NCI-H82 (cell line): ENCODE results near the gene CCDC70.
"Not testable (repeated sequence)": the region's sequence is repeated elsewhere in the genome, so short reads cannot be mapped to it uniquely, and the experiment has no call there.

Experiments
- DNase-seq: peaks from one replicate; lab custom pipeline; 2025; lab: John Stamatoyannopoulos, UW

Gene CCDC70

DNA sequence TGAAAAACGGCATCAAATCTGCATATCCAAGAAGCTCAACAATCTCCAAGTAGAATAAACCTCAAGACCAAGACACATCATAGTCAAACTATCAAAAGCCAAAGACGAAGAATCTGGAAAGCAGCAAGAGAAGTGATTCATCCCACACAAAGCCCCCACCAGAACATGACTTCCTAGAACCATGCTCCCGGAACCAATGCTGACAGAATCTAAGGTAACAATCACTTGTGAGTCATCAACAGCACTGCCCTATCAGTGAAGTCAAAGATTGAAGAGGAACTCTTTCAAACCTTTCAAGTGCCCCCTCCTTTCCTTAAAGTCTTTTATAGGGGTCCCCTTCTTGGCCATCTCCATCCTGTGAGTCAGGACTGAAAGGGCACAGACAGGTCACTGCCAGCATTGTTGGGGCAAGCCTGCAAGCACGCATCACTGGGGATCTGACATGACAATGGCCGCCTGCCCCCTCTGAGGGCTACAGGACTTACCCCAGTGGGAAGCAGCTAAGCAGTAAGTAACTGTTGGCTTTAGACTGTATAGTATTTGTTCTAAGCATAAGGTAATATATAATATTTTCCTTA lies at the start of gene CCDC70:
Gene CCDC70 (plus strand): TSS at position 247 of the 578 bp plus-strand sequence. CDS start 3,443 bp downstream, outside the sequence.
- no peak for DNase-seq

DNA sequence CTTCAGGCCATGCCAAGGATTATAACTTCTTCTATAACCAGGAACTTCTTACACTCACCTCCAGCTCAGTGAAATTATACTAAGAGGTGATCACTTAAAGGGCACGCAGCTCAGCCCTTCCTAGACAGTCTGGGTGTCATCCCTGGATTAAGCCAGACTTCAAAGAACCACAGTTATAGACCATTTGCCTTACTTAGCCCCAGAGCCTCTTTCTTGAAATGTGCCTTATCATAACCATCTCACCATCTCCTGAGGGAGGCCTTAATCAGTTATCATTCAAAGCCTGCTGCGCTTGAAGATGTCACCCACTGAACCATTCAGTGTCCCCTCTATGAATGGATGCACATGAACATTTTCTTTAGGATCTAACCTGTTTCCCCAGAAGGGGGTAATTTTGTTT lies 47.7 kb upstream of the CCDC70 start:
- DNase-seq: no peak

DNA sequence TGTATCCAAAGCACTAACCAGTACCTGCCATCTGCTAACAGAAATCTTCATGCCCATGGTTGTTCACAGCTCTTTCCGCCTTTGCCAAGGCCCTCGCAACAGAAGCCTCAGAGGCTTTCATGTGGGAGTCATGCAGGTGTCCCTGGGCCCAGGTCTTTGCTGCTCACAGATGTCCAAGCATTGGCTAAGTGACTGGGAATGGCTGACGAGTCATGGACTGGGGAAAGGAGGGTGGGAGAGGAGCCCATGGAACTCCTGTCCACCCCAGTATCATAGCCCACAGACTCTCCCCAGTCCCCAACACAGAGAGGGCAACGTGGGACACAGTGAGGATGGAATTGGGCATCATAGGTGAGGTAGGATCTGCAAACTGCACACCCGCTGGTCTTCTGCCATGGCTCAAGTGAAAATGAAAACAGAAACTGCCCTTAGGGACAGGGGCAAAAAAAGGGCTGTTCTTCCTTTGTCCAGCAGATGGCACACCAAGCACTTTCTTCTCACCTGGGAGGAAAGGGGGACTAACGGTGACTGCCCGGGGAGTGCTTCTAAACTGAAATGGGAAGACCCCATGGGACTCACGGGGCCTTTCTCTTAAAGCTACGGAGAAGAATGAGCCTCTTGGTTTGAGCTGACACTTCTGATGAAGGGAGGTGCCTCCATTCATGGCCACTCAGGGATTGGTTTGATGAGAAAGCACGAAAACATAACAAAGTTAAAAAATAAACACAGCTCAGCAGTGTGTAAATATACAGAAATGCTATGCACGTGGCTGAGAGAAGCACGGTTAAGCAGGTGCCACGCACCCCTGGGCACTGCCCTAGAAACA lies 46.7 kb upstream of the CCDC70 start:
- DNase-seq: peak; percentile 91

DNA sequence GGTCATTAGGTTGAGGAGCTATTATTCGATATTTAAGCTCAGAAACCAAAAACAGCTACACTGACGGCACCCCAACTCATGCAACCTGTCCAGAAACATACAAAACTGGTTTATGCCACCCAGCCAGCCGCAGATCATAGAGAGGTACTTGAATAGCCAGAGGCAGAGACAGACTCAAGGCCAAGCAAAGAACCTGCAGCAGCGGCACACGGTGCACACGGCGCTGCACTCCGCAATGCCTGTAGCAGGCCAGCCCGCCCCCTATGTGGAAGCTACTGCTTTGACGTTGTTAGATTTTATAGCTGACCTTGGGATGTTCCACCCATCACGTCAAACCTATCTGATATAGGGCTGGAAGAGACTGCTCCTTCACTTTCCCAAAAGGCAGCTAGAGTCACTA lies 45.9 kb upstream of the CCDC70 start:
- DNase-seq: no peak

DNA sequence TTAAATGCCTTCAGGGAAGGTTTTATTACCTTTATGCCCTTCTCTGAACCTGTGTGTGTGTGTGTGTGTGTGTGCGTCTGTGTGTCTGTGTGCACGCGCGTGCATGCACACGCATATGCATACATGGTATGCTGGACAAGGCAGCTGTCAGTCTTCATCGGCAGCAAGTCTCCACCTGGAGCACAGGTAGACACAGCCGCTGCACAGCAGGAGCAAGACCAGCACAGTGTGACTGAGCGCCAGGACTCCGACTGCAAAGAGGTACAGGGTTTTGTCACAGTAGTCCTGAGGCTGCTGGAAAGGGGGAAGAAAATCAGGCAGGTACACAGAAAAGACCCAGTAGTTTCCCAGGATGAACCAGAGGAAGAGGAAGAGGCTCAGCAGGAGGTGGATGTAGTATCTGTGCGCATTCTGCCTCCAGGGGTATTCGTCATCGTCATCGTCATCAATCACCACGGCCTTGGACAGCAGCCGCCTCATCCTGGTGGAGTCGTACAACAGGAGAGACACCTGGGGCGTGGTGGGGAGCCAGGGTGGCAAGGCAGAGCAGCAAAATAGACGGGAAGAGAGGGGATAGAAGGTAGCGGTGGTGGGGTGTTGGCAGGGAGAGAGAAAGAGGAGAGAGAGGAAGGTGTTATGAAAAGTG lies 45.0 kb upstream of the CCDC70 start:
- no peak for DNase-seq

DNA sequence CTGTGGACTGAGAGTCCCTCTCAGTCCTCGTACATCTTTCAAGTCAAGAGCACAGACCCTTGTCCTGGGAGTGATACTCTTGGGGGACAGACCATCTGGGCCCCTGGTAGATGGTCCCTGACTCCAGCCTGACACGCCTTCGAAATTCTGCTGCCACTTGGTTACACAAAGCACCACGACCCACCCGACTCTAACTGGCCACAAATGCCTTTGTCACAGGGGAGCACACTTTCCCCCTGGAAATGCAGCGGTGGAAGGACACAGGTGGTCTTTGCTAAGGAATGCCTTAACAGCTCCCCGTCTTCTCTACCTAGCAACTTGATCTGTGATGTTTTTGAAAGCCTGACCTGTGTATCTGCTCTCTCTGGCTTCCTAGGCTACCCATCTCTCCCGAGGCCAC lies 44.1 kb upstream of the CCDC70 start:
- DNase-seq: no peak

DNA sequence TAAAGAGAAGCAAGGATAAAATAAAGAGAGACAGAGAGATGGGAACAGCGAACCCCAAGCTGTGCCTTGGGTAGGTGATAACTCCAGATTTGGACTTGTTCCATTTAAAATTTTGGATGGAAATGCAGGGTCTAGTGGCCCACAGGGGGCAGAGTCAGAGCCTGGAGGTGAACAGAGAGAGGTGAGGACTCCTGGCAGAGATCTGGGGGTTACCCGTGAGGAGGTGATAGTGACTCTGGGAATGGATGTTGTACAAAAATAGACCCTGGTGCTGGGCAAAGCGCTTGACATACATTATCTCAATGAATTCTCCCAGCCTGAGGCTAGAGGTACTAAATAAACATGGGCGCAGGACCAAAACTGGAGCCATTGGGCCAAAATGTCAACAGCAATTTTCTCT lies 43.5 kb upstream of the CCDC70 start:
- DNase-seq: no peak

DNA sequence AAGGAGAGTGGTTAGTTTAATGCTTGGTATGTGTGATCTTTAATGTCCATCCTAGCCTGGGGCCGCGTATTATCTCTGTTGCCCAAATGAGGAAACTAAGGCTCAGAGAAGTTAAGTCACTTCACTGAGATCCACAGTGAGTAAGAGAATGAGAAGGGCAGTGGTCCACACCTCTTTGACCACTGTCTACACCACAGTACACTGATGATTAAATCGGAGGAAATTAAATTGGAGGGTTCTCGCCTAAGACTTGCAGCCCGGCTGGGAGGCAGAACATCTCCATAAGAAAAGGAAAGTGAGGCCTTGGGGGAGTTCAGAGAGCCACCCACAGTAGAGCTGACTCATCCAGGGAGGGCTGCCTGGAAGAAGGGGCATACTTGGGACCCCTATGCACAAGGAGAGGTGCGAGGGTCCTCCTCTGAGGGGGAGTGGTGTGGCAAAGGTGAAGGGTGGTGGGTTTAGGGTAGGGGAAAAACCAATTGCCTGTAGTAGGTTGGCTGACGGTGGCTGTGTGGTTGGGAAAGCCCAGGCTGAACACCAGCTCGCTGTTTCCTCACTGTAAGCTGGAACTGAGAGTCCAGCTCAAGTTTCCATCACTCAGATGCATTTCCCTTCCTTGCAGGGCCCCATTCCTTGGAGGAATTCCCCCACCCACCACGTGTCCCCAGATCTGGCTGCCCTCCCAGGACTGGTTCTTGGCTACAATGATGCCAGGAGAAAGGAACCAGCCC lies 42.8 kb upstream of the CCDC70 start:
- DNase-seq: no peak

DNA sequence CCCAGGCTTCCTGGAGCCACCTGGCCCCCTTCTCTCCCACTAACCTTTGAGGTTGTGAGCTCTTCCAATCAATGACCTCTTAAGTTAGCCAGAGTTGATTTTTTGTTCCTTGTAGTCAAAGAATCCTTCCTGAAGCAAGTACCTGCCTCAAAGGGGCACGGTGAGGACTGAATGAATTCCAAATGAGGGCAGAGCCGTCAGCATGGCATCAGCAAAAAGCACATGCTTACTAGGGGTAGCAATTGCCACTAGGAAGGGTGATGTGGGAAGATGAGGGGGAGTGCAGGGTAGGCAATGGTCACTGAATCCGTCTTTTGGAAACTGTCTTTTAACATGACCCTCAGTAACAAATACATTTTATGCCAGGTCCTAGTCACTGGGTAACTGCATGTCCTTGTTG lies 42.2 kb upstream of the CCDC70 start:
- no peak for DNase-seq

DNA sequence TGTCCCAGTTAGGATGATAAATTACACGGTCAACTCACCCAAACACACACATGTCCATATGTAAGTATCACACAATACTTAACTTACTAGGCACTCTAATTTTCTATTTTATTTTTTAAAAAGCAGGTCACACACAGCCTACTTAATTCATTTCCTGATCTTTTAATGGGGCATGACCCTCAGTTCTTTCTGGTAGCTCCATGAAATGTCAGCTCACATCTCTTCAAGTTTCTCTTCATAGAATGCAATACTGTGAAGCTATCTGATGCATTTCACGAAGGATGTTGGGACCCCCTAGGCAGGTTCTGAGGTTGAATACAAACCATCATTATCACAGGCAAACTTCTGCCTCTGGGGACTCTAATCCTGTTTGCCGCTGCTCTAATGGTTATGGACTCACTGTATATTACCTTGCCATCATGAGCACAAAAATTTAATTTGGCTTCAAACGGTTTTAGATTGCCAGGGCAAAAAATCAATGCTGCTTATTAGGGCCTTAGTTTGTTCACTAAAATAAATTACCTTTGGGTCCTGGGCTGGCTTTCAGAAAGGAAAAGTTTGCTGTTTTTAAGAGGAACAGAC lies 41.7 kb upstream of the CCDC70 start:
- peak; percentile 48 for DNase-seq

DNA sequence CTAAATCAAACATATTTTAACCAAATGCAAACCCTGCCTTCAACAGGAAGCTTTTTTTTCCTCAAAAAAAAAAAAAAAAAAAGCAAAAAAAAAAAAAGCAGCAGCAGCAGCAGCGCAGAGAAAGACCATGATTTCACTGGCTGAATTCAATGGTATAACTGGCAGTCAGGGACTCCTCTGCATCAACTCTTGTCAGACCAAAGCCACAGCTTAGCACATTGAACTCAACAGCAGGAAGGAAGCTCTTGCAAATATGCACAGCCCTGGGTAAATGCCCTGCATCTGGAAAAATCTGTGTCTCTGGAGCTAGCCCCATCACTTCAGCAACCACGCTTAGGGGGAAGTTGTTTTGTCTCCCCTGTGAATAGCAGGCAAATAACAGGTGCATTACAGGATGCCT lies 40.2 kb upstream of the CCDC70 start:
- DNase-seq: no peak

DNA sequence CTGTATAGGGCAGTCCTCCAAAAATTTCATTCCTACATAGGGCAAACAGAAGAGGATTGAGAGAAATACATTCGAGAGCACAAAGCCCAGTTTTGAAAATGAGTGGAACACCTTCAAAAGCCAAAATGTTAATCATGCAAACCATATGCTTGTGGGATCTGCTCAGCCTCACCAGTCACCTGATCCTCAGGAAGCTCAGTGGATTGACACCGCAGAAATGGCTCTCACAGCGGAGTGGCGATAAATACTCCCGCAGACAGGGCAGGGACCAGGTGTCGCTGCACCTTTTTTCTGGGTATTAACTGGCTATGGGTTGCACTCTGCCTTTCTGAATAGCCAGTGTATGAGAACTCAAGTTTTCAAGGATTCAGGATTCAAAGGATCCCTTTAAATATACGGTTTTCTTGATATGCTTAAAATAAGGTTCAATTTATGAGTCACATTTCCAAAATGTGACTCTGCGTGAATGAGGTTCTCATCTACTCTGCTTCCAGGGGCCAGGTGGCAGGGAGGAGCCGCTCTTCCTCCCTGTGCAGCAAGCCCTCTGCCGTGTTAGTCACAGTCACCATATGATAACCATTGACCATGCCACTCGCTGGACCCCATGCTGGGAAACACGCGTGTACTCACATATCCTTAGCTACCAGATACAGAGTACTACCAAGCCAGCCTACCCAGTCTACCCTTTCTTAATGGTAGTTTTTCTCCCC lies 39.5 kb upstream of the CCDC70 start:
- peak; percentile 21 for DNase-seq

DNA sequence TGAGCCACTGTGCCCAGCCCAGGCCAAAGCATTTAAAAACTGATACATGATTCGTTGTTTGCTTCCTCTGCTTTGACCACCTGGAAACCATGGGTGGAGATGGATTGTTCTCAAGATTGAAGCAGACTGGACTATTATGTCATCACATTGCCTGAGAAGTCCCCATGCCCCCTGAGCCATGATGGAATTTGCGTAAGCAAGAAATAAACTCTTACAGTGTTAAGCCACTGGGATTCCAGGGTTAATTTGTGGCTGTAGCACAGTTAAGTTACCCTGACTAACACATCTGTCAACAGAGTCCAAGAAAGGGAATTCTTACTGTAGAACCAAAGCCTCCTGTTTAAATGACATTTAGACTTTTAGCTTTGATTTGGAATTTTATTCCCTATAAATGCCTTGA lies 38.4 kb upstream of the CCDC70 start:
- DNase-seq: no peak

DNA sequence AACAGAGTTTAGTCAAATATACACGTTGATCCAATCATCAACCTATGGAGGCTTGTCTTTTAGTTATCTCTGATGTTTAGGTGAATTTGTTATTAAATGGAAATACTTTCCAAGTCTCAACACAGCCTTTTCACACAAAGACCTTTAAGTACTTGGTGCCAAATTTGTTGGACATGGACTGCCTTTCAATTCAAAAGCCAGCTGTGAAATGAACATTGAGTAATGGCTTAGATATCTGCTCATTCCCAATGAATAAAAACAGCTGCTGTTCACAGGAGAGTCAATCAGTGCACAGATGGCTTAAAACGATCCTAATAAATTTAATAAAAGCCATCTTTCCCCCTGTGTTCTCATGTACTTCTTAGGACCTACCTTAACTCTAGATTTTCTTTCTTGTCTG lies 37.9 kb upstream of the CCDC70 start:
- peak; percentile 26 for DNase-seq

DNA sequence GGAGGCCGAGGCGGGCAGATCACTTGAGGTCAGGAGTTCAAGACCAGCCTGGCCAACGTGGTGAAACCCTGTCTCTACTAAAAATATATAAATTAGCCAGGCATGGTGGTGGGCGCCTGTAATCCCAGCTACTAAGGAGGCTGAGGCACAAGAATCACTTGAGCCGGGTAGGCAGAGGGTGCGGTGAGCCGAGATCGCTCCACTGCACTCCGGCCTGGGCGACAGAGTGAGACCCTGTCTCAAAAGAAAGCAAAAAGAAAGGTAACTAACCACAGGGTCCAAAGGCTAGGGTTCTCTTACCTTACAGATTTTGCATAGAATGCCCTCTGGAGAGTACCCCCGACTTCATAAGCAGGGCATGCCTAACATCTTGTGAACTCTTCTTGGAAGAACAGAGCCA lies 37.1 kb upstream of the CCDC70 start:
- DNase-seq: not testable (repeated sequence)

DNA sequence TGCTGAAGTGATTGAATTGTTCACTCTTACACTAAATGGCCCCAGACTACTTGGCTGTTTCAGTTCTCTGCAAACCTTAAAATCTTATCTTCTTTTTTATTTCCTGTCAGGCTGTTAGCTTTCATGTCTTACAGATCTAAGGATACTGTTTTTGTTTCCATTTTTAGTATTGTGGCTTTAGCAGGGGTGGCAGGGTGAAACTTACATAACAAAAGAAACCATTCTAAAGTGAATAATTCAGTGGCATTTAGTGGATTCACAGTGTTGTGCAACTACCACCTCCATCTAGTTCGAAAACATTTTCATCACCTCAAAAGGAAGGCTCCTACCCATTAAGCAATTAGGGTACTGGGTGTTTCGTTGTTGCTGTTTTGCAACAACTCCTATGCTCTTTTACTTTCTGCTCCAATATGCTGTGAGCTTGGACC lies 36.6 kb upstream of the CCDC70 start:
- no peak for DNase-seq

DNA sequence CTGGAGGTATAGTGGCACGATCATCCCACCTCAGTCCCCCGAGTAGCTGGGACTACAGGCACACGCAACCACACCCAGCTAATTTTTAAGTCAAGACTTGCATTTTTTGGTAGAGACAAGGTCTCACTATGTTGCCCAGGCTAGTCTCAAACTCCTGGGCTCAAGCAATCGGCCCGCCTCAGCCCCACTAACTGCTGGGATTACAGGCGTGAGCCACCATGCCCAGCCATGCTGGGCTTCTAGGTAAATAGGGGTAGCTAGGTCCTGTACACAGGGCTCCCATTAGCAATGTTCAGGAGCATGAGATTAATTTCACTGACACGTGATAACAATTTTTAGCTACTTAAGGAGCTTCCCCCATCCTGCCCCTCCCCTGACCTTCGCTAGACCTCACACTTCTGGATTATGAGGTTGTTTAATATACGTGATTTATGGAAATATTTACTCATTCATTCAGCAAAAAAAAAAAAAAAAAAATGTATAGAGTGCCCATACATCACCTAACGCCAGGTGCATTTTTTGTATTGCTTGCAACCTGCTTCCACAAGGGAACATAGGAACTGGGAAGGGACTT lies 36.0 kb upstream of the CCDC70 start:
- no peak for DNase-seq

DNA sequence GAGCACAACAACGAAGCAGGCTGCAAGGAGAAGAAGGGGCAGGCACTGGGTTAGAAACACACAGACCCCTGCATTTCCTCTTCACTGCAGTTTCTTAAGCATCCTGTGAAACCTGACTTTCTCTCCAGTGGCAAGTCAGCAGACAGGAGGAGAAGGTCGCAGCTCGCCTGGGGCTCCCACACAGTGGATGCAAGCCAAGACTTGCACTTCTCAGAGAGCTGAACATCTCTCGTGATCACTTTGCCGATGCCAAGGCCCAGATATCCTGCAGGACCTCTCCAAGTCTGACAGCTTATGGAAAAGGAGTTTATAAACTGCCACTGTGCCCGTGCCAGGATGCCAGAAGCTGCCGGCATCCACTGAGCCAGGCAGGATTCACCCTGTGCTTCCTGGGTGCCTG lies 35.2 kb upstream of the CCDC70 start:
- DNase-seq: no peak

DNA sequence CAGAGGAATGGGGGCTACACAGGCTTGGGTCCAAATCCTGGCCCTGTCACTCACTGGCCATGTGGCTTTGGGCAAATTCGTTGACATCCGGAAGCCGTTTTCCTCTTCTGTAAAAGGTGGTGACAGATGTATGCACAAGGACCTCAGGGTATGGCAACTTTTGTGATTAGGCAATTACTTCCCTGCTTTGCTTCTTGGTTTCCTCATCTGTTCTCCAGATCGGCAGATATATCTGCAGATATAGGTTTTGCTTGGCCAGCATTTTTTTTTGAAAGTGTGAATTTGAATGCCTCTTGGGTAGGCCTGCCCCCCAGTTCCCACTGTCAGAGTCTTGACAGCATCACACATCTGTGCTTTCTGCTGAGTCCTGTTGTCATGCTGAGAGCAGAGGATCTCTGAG lies 34.5 kb upstream of the CCDC70 start:
- DNase-seq: no peak

DNA sequence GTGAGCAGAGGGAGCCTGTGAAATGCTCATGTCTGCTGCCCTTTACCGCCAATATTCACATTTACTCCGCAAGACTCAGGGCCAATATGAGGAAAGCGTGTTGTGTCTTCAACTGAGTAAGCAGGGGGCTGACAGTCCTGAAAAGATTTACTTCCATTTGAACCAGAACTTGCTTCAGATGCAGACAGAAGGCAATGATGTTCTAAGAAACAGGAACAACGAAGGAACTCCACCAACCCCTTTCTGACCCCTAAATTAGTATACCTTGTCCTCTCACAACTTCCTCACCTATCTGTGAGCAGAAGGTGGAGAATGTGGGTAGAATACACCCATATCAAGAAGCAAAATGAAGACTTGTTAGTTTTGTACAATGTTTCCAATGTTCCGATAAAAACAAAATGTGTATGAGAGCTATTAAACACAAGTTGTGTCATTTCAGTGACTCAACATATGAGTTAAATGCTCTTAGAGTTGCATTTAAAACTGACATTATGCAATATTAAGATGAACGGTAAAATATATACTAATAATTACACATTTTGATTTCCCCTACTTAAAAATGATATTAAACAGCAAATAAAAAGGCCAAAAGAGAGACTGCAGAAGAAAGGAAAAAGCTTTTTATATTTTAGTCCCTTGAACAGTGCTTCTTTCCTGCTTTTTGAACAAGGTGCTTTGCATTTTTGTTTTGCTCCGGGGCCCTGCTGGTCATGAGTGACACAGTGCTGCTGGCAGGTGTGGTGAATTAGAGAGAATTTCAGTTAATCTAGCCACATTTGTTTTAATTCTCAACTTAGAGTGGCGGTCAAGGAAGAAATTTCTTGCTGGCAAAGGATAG lies 32.8 kb upstream of the CCDC70 start:
- no peak for DNase-seq
